ENCODE results near the gene ERBB4. TPM values are rescaled to one million over a fixed set of nuclear protein-coding genes. Genes with fewer than 3 reads are reported as not detected.

The ERBB4 gene
- total RNA-seq, 4 donors from 2014 or later: 0.59 to 1.5 (median 0.83) TPM

GRCh38 chr2:211498551-211499205 lies 1039.9 kb downstream of the ERBB4 start:
- WGBS, 2 donors: 37 to 40% methylated on average over 3 of the region's 3 CpGs
- TF ChIP-seq, protein P1, sequence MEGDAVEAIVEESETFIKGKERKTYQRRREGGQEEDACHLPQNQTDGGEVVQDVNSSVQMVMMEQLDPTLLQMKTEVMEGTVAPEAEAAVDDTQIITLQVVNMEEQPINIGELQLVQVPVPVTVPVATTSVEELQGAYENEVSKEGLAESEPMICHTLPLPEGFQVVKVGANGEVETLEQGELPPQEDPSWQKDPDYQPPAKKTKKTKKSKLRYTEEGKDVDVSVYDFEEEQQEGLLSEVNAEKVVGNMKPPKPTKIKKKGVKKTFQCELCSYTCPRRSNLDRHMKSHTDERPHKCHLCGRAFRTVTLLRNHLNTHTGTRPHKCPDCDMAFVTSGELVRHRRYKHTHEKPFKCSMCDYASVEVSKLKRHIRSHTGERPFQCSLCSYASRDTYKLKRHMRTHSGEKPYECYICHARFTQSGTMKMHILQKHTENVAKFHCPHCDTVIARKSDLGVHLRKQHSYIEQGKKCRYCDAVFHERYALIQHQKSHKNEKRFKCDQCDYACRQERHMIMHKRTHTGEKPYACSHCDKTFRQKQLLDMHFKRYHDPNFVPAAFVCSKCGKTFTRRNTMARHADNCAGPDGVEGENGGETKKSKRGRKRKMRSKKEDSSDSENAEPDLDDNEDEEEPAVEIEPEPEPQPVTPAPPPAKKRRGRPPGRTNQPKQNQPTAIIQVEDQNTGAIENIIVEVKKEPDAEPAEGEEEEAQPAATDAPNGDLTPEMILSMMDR (IDR thresholded peaks at IDR 0.05): no peak
- TF ChIP-seq POLR2A (IDR thresholded peaks at IDR 0.05): no peak
- intact Hi-C loops (cut with DNase I; ENCODE audit: low total_unique reads): no loop called here

DNA sequence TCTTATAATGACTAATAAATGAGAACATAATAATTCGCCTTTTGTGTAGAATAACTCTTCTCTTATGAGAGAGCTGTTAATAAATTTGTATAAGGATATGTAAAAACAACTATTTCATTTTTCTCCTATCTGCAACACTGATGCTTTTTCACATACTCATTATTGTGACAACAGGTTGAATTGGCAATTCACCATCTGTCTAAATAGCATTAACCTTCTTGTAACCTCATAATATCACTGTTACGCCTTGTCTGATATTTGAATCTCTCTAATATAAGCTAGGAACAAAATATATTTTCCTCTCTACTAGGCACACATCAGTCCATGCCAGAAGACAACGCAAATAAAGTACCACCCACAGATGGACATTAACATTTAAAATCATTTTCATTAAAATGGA lies 1043.3 kb downstream of the ERBB4 start:
- no peak overlapping the region for H3K4me3 ChIP-seq (ENCODE audit: low read depth, poor library complexity, severe bottlenecking)
- intact Hi-C loops (cut with DNase I; ENCODE audit: low total_unique reads): no loop called here
- 85 to 88% methylated on average over 3 of the region's 3 CpGs for WGBS, 2 donors

More at GRCh38 chr2:211498551-211499205, 1039.9 kb downstream of the ERBB4 start:
- no peak for DNase-seq (ENCODE audit: low spot score in 2 of 2)
- H3K4me3 ChIP-seq (ENCODE audit: low read depth, poor library complexity, severe bottlenecking): no peak overlapping the region

DNA sequence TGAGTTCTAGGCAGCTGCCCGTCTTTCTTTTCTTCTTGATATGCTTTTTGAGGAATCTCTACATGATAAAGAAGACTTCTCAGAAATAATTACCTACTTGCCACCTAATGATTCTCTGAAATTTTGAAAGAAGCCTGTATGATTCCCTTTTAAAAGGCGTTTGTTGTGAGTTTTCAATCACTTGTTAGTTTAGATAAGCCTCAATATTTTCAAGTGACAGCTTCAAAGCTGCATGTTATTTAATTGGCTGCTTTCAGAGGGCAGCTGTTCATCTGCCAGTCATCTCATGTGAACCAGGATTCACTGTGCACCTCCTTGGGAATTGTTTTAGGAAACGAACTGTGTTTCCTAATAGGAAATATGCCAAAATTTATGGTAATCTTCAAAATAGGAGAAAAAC lies 1044.1 kb downstream of the ERBB4 start:
- DNase-seq (ENCODE audit: low spot score in 2 of 2): no peak
- no peak for TF ChIP-seq POLR2A (IDR thresholded peaks at IDR 0.05)
- TF ChIP-seq, protein P1 (IDR thresholded peaks at IDR 0.05): no peak
- no peak overlapping the region for H3K4me3 ChIP-seq (ENCODE audit: low read depth, poor library complexity, severe bottlenecking)
- 51 to 56% methylated on average over 3 of the region's 3 CpGs for WGBS, 2 donors
- intact Hi-C loops (cut with DNase I; ENCODE audit: low total_unique reads): no loop called here

More for the DNA sequence above, 1043.3 kb downstream of the ERBB4 start:
- no peak for DNase-seq (ENCODE audit: low spot score in 2 of 2)
- TF ChIP-seq, protein P1 (IDR thresholded peaks at IDR 0.05): no peak
- TF ChIP-seq POLR2A (IDR thresholded peaks at IDR 0.05): no peak

GRCh38 chr2:211494085-211494484 lies 1044.5 kb downstream of the ERBB4 start:
- intact Hi-C loops (cut with DNase I; ENCODE audit: low total_unique reads): no loop called here
- no peak for TF ChIP-seq POLR2A (IDR thresholded peaks at IDR 0.05)
- TF ChIP-seq, protein P1 (IDR thresholded peaks at IDR 0.05): no peak

GRCh38 chr2:211487733-211488132 lies 1050.9 kb downstream of the ERBB4 start:
- WGBS, 2 donors: 69 to 76% methylated on average over 2 of the region's 2 CpGs

More at GRCh38 chr2:211494085-211494484, 1044.5 kb downstream of the ERBB4 start:
- WGBS, 2 donors: 89% methylated on average over 8 of the region's 8 CpGs
- no peak for DNase-seq (ENCODE audit: low spot score in 2 of 2)
- H3K4me3 ChIP-seq (ENCODE audit: low read depth, poor library complexity, severe bottlenecking): no peak overlapping the region

More at GRCh38 chr2:211487733-211488132, 1050.9 kb downstream of the ERBB4 start:
- no peak for DNase-seq (ENCODE audit: low spot score in 2 of 2)
- intact Hi-C loops (cut with DNase I; ENCODE audit: low total_unique reads): no loop called here
- H3K4me3 ChIP-seq (ENCODE audit: low read depth, poor library complexity, severe bottlenecking): no peak overlapping the region
- TF ChIP-seq POLR2A (IDR thresholded peaks at IDR 0.05): no peak
- TF ChIP-seq, protein P1 (IDR thresholded peaks at IDR 0.05): no peak

Data from lower leg skin (tissue), 4 donors.